Activated CD4-positive, alpha-beta T cell treated with anti-CD3 and anti-CD28 coated beads, Interleukin-2, amount 50 U/mL, for 24 hours (primary cell): ENCODE measurements around the gene YWHAQ.
A peak's percentile ranks its signal among the peaks of the same experiment; 100 is the strongest.
"Not testable (repeated sequence)": the region's sequence is repeated elsewhere in the genome, so short reads cannot be mapped to it uniquely, and the experiment has no call there.

Experiments used
- DNase-seq, 2 donors: peaks; one replicate each; pipeline ENCODE4 v3.0.0-alpha.2; 2020; ENCODE audit warnings: low read depth in 1 of 2, low spot score in 1 of 2

Gene YWHAQ

DNA sequence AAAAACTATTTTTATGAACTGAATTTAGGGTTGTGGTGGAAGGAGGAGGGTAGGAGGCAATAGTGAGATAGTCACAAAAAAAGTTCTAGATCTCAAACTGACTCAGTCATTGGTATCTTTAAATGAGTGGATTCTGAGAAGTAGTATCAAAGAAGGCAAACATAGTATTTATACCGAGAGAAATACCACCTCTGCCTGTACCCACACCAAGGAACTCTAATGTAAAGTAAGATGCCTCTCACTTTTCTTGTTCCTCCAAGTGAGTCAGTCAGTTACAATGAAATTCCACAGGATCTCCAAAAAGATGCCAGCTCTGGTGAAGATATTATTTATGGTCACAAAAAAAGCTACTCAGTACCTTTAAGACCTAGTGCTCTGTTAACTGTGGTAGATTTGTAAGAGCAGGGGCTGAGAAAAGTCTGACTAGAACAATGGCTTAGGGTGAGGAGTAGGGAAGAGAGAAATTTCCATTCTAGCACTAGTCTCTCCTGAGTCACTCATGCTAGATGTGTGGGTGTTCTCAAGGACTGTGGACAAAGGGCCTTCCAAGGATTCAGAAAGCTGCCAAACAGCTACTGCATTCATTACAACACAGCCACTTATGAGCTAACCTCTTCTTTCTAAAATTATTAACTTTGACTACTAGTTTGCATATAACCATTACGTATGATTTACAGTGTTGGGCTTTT, 36.3 kb downstream of the YWHAQ start:
- DNase-seq: peak in 1 of 2 donors; percentile 19

DNA sequence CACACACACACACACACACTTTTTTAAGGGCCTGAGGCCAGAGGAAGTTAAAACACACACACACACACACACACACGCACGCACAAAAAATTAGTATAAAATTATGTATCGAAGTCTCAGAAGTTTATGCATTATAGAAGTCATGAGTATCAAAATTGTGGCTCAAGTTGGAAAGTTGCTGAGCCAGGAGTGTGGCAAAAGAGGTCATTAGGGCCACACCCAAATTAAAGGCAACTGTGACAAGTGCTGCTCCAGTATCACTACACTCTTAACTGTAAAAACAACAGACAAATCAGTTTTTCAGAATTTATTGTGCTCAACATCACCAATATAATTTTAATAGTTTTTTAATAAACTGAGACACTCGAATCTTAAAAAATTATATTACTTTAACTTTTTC, 36.9 kb downstream of the YWHAQ start:
- DNase-seq: no peak

DNA sequence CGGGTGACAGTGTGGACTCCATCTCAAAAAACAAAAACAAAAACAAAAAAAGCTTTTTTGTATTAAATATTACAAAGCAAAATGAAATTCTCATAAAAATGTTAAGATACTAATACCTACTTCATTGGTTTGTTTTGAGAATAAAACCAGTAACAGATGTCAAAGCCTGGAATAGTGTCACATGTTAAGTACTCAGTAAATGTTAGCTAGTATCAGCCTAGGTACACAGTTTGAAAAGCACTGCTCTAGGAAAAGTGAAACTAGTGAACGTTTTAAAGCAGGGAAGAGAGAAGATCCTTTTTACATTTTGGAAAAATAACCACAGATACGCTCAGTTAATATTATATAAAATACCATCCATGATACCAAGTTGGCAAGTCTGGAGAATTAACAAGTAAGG, 38.1 kb downstream of the YWHAQ start:
- DNase-seq: no peak

DNA sequence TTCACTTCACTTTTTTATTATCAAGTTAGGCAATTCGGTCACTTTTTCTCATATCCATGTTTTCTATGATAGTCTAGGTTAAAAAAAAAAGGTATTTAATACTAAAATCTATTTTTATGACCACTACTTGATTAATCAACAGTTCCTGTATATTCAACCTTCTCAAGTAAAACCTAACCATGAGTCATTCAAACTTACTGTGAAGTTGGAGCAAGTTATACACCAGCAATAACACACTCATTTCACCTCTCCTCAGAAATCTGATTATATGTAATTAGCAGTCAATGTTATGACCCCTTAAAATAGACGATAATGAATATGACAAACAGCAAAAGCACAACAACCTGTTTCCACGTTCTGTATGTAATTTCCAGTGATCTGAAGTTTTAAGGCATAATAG, 40.2 kb downstream of the YWHAQ start:
- no peak for DNase-seq

DNA sequence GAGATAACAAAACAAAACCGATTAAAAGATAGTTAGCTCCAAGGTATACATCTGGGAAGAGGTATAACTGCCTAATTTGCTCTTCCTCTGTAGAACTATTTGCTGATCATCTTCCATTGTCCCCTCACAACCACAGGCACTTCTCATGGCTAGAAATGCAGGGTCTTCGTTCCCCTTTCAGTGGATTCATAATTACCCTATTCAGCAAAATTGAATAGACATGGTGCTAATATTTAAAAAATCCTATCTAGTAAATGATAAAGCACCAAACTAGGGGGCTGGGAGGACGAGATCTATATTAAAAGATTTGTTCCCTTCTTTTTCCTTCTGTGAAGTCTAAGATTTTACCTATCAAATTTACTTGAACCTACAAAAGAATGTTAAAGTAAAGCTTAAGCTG, 44.3 kb downstream of the YWHAQ start:
- DNase-seq: no peak

DNA sequence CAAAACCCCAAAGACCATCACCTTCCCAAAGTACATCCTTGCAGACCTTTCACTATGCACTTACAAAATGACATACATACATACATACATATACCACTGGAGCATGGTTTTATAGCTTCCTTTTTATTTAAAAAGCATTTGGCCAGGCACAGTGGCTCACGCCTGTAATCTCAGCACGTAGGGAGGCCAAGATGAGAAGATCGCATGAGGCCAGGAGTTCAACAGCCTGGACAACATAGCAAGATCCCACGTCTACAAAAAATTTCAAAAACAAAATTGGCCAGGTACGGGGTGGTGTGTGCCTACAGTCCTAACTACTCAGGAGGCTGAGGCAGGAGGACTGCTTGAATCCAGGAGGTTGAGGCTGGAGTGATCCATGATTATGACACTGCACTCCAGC, 45.3 kb downstream of the YWHAQ start:
- DNase-seq: no peak

DNA sequence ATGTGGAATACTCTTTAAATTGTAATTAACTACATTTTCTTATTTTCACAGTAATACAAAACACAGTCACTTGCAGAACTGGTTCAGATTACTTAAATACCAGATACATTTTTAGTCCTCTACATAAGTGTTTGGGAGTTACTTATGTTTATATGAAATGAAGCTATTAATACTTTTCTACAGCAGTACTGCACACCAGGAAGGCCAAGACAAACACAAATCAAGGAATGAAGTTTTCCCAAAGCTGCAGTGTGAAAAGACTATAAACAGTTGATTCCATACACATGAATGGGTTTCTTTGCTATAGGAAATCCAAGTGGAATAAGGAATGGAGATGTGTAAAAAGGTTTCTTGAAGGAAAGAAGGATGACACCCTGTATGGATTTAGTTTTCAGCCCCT, 45.9 kb downstream of the YWHAQ start:
- DNase-seq: not testable (repeated sequence)

DNA sequence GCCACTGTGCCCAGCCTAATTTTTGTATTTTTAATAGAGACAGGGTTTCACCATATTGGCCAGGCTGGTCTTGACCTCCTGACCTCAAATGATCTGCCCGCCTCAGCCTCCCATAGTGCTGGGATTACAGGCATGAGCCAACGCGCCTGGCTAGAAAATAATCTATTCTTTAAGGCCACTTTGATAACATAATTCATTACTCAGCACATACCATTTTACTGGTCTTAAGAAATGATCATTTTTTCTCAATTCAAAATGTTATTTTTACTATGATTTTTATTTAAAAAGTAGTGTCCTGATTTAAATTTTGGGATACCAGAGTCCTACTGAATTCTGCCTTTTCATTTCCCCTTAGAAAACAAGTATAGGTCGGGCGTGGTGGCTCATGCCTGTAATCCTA, 48.2 kb downstream of the YWHAQ start:
- DNase-seq: no peak

DNA sequence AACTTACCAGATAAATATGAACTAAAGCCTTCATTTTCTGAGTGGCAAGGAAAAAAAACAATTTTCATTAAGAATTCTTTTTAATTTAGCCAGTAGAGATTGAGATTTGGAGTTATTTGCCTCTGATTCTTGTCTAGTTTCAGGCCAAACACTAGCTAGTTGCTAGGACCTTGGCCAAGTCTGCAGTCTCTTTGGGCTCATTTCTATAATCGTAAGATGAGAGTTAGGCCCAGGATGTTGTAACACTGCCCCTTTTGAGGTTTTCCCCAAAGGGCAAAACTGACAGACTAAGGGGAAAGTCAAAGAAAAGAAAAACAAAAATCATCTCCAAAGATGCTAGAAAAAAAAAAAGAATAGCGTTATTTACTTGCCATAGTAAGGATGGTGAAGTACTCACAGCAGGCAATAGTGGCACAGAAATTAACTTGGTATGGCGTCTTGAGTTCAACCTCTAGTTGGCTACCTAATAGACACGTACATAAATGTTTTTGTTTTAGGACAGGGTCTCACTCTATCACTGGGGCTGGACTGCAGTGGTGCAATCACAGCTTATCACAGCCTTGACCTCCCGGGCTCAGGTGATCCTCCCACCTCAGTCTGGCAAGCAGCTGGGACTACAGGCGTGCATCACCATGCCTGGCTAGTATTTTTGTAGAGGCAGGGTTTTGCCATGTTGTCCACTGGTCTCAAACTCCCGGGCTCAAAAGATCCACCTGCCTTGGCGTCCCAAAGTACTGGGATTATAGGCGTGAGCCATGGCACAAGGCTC, 52.1 kb downstream of the YWHAQ start:
- DNase-seq: no peak

DNA sequence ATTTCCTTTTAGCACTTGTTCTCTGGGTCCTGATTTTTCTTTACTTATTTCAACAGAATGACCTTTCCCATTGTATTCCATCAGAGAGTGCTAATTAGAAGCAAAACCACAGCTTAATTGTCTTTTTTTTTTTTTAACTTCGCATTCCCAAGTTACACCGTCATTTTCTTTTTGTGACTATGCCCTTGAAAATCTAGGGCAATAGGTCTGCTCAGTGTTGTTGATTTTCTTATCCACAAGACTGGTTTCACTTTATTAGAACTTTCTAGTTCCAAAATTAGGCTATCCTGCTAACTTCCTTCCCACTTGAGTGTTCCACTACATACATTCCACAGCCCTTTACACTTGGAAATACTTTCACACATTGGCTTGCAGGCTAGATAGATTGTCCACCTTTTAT, 56.5 kb downstream of the YWHAQ start:
- no peak for DNase-seq

DNA sequence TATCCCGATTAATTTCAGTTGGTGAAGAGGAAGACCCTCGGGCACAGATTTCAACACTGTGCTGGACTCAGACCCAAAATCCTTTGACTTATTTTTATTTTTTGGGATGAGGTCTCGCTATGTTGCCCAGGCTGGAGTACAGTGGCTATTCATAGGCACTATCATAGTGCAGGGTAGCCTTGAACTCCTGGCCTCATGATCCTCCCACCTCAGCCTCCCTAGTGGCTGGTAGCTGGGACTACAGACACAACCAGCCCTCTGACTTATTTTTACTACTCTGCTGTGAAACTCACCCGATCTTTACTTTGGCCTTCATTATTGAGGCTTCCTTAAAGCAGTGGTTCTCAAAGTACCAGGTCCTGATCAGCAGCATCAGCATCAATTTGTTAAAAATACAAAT, 57.0 kb downstream of the YWHAQ start:
- no peak for DNase-seq

DNA sequence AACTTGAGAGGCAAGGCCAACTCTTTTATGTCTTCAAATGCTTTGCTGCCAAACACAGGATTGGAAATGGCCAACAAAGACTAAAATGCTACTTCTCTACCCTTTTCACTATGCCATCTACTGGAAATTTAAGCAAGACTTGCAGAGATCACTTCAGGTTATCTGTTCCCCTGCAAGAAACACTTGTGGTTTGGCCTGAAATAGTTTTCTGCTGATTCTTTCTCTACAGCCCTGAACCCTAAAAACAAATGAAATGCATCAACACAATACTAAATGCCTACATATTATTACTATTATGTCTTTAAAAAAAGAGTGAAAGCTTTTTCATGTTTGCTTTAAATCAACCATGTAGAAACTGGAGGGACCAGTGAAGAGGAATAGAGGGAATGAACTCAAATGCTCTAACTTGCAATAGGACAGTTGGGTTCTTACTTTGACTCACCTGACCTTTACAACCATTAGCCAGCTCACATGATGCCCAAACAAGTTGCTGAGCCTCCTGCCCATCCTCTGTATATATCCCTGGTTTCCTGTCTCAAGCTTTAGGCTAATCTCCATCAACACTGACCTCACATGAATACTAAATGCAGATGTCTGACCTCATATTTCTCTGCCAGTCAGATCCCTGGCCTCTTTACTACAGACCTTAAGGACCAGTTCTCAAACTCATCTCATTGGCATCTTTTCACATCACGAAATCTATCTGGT, 57.6 kb downstream of the YWHAQ start:
- DNase-seq: no peak

DNA sequence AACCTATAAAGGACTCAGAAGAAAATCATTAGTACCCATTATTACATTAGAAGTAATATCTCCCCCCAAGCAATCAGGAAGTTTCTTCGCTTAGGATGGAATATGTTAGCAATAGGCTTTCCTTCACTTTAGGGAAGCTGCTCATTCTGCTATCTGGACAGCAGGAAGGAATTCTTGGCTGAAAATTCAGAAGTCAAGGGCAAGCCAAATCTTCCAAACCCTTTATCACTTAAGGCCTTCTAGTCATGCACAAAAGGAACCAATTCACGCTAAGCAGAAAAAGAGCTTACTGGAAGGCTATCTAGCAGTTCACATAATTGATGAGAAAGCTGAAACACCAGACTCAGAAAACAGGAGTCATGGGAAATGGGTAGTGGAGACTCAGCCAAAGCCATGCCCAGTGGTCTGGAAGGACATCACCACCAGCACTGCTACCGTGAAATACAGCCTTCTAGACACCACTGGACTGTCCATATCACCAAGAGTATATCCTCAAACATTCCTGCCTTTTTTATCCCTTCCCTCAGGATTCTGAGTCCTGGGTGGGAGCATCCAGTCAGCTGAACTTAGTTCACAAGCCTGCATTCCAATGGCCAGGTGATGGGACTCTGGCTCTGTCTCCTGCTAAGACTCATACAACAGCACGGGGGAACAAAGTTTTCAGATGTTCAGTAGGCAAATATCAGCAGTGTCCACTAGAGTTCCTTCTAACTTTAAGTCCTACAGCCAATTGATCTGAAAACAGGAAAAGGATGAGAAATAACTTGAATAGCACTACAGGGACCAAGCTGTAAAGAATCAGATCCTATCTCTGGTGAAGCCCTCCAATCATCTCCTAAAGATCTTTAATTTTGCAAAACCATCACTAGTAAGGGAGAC, 60.4 kb downstream of the YWHAQ start:
- DNase-seq: no peak

DNA sequence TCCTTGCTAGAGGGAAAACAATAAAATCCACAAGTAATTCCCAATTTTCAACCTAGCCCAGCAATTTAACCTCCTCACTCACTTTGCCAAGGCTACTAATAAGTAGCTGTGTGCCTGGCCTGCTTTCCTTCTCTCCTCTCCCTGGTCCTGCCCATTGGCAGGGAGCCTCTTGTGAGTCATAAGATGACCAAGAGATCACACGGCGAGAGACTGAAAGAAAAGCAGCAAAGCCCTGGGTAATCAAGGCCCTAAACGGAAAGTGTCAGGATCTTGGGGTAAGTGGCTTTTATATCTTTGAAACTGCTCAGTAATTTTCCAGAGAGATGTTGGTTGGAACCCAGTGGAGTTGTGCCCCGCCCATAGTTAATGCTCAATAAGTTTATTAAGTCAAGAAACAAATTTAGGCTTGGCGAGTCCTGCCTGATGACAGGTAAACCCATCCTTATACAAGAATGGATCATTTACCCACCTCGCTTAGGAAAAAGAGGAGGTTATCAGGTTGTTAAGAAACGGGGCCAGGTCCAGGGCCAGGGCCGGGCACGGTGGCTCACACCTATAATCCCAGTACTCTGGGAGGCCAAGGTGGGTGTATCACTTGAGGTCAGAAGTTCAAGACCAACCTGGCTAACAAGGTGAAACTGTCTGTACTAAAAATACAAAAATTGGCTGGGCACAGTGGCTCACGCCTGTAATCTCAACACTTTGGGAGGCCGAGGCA, 65.2 kb downstream of the YWHAQ start:
- no peak for DNase-seq

DNA sequence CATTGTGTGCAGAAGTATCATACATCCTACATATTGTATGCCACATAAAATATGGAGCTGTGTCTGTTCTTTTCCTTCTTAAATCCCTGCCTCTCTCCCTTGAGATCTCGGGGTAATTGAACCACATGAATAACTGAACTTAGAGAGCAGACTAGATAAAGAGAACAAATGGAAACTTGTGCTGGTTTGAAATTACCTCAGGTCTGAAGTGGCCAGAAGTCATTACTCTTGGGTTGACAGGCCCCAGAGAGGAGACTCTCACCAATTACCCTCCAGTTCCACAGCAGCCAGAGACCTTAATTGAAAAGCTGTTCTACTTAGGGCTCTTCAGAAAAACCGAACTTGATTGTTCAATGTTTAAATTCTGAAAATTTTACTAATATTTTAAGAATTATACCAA, 70.2 kb downstream of the YWHAQ start:
- DNase-seq: no peak

DNA sequence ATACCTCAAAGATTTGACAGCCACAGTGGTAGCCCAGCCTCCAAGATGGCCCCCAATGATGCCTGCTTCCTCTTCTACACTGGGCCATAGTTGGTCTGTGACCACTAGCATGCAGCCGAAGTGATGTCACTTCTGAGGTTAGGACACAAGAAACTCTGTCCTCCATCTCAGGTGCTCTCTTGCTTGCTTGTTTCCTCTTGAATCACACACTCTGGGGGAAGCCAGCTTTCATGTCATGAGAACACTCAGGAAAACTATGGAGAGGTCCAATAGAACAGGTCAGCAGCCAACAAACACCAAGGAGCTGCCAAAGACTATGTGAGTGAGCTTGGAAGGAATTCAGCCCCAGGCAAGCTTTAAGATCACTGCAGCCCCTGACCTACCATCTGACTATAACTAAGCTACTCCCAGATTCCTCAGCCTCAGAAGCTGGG, 71.8 kb downstream of the YWHAQ start:
- no peak for DNase-seq

DNA sequence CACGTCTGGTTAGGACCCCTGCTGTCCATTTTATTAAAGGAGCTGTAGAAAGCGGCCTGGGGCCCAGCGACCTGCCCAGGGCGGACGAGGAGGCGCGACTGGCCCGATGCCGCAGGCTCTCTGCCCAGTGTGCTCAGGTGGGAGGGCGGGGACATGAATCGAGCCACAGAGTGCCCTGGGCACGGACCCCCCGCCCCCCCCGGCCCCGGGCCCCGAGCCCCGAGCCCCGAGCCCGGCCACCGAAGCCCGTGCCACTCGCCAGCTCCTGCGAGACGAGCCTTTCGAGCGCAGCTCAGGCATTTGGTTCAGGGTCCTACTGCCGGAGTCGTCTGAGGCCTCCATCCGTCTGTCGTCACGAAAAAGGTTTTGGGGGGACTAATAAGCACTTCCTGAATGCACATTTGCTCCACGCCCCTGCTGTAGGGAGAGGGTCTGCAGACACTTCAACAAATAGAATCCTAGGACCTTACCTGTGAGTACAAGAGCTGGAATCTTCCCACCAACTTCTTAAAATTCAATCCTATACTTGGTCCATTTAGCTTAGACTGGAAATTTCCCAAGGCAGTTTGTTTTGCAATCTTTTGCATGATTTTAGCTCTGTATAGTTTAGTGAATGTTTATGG, 74.6 kb downstream of the YWHAQ start:
- no peak for DNase-seq

DNA sequence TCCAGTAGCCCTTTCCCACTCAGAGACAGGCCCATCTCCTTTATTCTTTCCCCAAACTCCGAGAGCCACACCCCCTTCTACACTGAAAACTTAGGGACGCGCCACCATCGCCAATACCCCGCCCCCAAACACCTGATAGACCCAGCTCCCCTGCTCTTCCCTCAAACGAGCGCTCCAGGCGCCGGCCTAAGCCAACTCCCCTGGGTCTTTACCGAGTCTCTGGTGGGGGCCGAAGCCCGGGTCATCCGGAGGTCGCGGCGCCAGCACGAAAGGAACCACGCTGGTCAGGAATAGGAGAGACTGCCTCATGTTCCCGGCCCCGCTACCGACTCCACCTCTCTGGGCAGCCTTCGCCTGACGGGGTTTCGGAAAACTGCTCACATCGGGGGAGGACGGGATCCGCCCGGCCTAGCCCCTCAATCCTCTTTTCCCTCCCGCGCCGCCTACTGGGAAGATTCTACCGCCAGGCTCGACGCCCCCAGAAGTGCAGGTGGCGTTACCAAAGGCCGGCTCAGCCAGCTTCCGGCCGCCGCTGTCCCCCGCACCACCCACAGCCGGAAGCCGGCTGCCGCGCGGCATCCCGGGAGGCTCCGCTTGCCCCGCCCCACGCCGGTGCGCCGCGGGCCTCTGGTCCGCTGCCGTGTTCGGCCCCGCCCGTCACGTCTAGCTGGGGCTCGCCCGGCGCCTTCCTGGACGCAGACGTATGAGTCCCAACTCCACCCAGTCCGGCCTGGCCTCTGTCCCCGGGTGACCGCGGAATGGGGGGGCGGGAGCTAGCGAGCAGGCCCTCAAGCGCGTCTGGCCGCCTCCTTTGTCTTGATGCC, 75.3 kb downstream of the YWHAQ start, which contains the start of gene ADAM17:
Gene ADAM17, minus strand, starts transcription at position 534 of the 824 bp plus-strand sequence. Its CDS starts 225 bp downstream, at position 309.
- peak; percentile 66 to 77 for DNase-seq

DNA sequence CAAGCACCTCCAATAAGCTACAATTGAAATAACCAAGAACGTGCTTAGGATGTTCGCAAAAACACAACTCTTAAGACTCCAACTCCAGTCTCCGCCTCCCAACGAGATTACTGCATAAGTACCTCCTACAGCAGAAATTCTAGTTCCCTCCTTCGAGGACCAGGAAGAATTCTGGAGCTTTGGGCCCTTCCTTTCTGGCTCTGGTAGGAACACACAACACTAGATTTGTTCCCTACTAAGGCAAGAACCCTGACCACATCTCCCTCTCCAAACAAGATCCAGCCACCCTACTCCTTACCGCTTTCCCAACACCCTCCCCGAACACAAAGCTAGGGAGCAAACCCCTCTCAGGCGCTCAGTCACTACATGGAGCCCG, 75.9 kb downstream of the YWHAQ start:
- DNase-seq: no peak
